Common myeloid progenitor, CD34-positive (primary cell): Measurements from ENCODE around the gene KIF3C.
"Not testable (repeated sequence)": the region's sequence is repeated elsewhere in the genome, so short reads cannot be mapped to it uniquely, and the experiment has no call there.

ENCODE experiments used
- CTCF ChIA-PET: fragments of 350-600 bp; sonication (Branson Sonifier 250); formaldehyde crosslinking; loops from one replicate; lab custom pipeline; 2021; ENCODE audit warnings: antibody characterized with exemption; lab: Charles Lee
- POLR2A ChIA-PET: fragments of 350-600 bp; sonication (Branson Sonifier 250); formaldehyde crosslinking; loops from one replicate; lab custom pipeline; 2021; ENCODE audit warnings: antibody characterized with exemption; lab: Charles Lee
- DNase-seq, 3 donors: peaks; one replicate each; pipeline versions ENCODE4 v3.0.0 to v3.0.0-alpha.2; 2013
- H3K27ac ChIP-seq, 2 experiments: 1 replicate in 1 of 2; 2 replicates in 1 of 2; pipeline ENCODE4 v1.7.0; 2013; ENCODE audit warnings: inconsistent platforms in 2 of 2, low read length in 2 of 2, mild to moderate bottlenecking in 2 of 2, low read depth in 1 of 2, moderate library complexity in 1 of 2; ENCODE audit not compliant: severe bottlenecking in 2 of 2, insufficient read depth in 1 of 2, poor library complexity in 1 of 2
- H3K27me3 ChIP-seq, 5 experiments: replicated peaks in 2 of 5; 1 replicate in 3 of 5; 2 replicates in 2 of 5; pipeline versions ENCODE4 v1.6.1 to v1.7.0; 2013; ENCODE audit warnings: low read length in 4 of 5, mild to moderate bottlenecking in 2 of 5, moderate library complexity in 2 of 5, inconsistent platforms in 1 of 5; ENCODE audit not compliant: insufficient read depth in 5 of 5, control insufficient read depth in 4 of 5
- H3K36me3 ChIP-seq, 4 experiments: 1 replicate in 2 of 4; 2 replicates in 2 of 4; pipeline versions ENCODE4 v1.6.1 to v1.7.0; 2013; ENCODE audit warnings: low read length in 3 of 4, control low read depth in 1 of 4, mild to moderate bottlenecking in 1 of 4; ENCODE audit not compliant: control insufficient read depth in 4 of 4, insufficient read depth in 4 of 4
- H3K4me1 ChIP-seq, 4 experiments: 1 replicate in 3 of 4; 2 replicates in 1 of 4; pipeline versions ENCODE4 v1.6.1 to v1.7.1; 2013; ENCODE audit warnings: low read length in 3 of 4, mild to moderate bottlenecking in 3 of 4, control low read depth in 1 of 4, inconsistent platforms in 1 of 4, moderate library complexity in 1 of 4; ENCODE audit not compliant: control insufficient read depth in 4 of 4, insufficient read depth in 4 of 4; ENCODE audit errors: control extremely low read depth in 1 of 4
- H3K4me3 ChIP-seq, 7 experiments: 1 replicate in 4 of 7; 2 replicates in 3 of 7; pipeline versions ENCODE4 v1.5.1 to v1.7.0; 2013; ENCODE audit warnings: mild to moderate bottlenecking in 7 of 7, low read length in 6 of 7, moderate library complexity in 6 of 7, inconsistent platforms in 2 of 7, low read depth in 2 of 7, control low read depth in 1 of 7; ENCODE audit not compliant: insufficient read depth in 4 of 7, control insufficient read depth in 1 of 7; ENCODE audit errors: extremely low read depth in 1 of 7
- H3K9me3 ChIP-seq, 5 experiments: 1 replicate in 4 of 5; 2 replicates in 1 of 5; pipeline versions ENCODE4 v1.6.1 to v1.7.1; 2013; ENCODE audit warnings: low read length in 4 of 5, mild to moderate bottlenecking in 2 of 5, inconsistent platforms in 1 of 5, low read depth in 1 of 5, moderate library complexity in 1 of 5; ENCODE audit not compliant: control insufficient read depth in 4 of 5, insufficient read depth in 2 of 5; ENCODE audit errors: control extremely low read depth in 1 of 5
- WGBS: methylation state at CpG from one replicate; pipeline ENCODE4 v1.1.5; 2013; ENCODE audit not compliant: insufficient coverage; 5-methylcytosine and 5-hydroxymethylcytosine counted together

Gene KIF3C

GRCh38 chr2:25903216-25903776 lies 79.0 kb downstream of the KIF3C start:
- POLR2A ChIA-PET, result no interaction called here
- Histone ChIP-seq H3K9me3 (no peaks in the 10 kb centered on the region), H3K27ac (no peak overlapping the region), H3K27me3 (no peaks in the 10 kb centered on the region), H3K4me1 (no peaks in the 10 kb centered on the region), H3K4me3 (no peak overlapping the region), H3K36me3 (no peaks in the 10 kb centered on the region)
- CTCF ChIA-PET, result interaction anchor here (0.6 to 1.4 kb wide), 3 partner anchors 37 to 69 kb away, joined by 3 read pairs; no protein-coding TSS in a partner anchor
- 86% methylated on average over 5 of the region's 5 CpGs for WGBS
- DNase-seq, result no peak

DNA sequence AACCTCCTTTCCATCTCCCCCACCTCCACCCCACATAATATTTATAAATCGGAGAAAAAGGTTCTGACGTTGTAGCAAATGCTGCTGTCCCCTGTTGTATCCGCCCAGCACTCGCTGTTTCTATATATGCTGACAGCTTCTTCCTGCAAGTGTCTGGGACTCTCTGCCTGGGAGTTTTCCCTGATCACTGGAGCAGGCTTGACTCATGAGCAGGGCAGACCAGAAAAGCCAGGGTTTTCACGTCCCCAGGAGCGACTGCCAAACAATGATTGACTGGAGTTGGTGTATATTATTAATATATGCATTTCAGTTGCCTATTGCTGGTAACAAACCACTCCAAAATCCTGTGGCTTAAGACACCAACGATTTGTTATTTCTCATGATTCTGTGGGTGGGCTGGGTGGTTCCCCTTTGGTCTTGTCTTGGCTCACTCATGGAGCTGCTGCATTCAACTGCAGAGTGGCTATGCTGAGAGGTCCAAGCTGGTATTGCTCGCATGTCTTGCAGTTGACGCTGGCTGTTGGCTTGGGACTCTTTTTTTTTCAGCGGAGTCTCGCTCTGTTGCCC lies 82.8 kb downstream of the KIF3C start:
- Histone ChIP-seq H3K27me3 (no peaks in the 10 kb centered on the region), H3K4me3 (no peak overlapping the region), H3K27ac (no peak overlapping the region), H3K9me3 (no peaks in the 10 kb centered on the region), H3K4me1 (peaks cover 0 to 2% (median 0%) of the 10 kb centered on the region in 4 experiments), H3K36me3 (no peaks in the 10 kb centered on the region)
- ChIA-PET POLR2A (no interaction called here), CTCF (interaction anchor here (1.6 kb wide), 1 partner anchor 45 kb away, joined by 5 read pairs; no protein-coding TSS in a partner anchor)
- DNase-seq, result peak in 1 of 3 donors; percentile 20
- WGBS, result 90% methylated on average over 9 of the region's 11 CpGs

DNA sequence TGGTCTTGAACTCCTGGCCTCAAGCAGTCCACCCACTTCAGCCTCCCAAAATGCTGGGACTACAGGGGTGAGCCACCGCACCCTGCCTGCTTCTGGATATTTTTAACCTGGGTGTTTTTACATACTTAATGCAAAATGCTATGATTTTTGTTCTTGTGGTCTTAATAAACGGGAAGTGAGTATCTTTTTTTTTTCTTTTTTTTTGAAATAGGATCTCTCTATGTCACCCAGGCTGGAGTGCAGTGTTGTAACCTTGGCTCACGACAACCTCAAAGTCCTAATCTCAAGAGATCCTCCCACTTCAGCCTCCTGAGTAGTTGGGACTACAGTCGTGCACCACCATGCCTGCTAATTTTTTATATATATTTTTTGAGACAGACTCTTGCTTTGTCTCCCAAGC lies 84.8 kb downstream of the KIF3C start:
- H3K9me3 ChIP-seq, result no peaks in the 10 kb centered on the region
- H3K4me1 ChIP-seq, result peaks cover 0 to 2% (median 0%) of the 10 kb centered on the region in 4 experiments
- peak in 2 of 3 donors; percentile 62 to 67 for DNase-seq
- no peaks in the 10 kb centered on the region for H3K36me3 ChIP-seq
- CTCF ChIA-PET, result no interaction called here
- WGBS, result no CpG with 5 or more reads among the region's 4 CpGs
- no peak overlapping the region for H3K4me3 ChIP-seq
- H3K27me3 ChIP-seq, result no peaks in the 10 kb centered on the region
- POLR2A ChIA-PET, result no interaction called here
- H3K27ac ChIP-seq, result no peak overlapping the region

GRCh38 chr2:25896308-25896707 lies 86.0 kb downstream of the KIF3C start:
- POLR2A ChIA-PET, H3K4me1 ChIP-seq, H3K36me3 ChIP-seq, H3K27me3 ChIP-seq, H3K4me3 ChIP-seq, H3K27ac ChIP-seq, H3K9me3 ChIP-seq, DNase-seq: not testable (repeated sequence)
- CTCF ChIA-PET, result interaction anchor here (0.8 to 1.6 kb wide), 2 partner anchors 13 to 44 kb away, joined by 3 to 6 read pairs; no protein-coding TSS in a partner anchor
- WGBS, result 100% methylated on average over 5 of the region's 9 CpGs

DNA sequence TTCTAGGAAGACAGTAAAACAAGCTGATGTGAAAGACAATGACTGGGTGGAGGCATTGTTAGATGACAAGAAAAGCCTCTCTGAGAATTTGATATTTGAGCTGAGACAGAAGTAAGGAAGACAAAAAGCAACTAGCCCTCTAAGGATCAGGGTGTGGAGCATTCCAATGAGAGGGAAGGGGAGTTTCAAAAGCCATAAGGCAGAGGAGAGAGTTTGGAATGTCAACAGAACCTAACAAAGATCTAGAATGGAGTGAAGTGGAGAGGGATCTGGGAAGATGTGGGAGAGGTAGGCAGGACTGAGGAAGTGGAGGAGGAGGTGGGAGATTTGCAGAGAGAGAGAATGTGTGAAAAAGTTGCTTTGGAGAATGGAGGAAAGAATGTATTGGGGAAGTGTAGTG lies 86.7 kb downstream of the KIF3C start:
- no peak overlapping the region for H3K27ac ChIP-seq
- no peaks in the 10 kb centered on the region for H3K36me3 ChIP-seq
- no peak overlapping the region for H3K4me3 ChIP-seq
- H3K4me1 ChIP-seq, result peaks cover 0 to 2% (median 0%) of the 10 kb centered on the region in 4 experiments
- no peaks in the 10 kb centered on the region for H3K27me3 ChIP-seq
- no peaks in the 10 kb centered on the region for H3K9me3 ChIP-seq
- ChIA-PET POLR2A (no interaction called here), CTCF (interaction anchor here (0.8 to 1.6 kb wide), 2 partner anchors 12 to 44 kb away, joined by 3 to 6 read pairs; no protein-coding TSS in a partner anchor)
- no peak for DNase-seq

DNA sequence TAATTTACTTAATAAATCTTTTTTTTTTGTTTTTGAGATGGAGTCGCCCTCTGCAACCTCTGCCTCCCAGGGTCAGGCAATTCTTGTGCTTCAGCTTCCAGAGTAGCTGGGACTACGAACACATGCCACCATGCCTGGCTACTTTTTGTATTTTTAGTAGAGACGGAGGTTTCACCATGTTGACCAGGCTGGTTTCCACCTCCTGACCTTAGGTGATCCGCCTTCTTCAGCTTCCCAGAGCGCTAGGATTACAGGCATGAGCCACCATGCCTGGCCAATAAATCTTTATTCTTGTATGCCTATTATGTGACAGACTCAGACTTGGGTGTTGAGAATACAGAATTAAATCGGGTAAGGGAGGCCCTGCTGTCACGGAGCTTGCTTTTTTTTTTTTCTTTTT lies 87.3 kb downstream of the KIF3C start:
- 98% methylated on average over 5 of the region's 7 CpGs for WGBS
- no peaks in the 10 kb centered on the region for H3K9me3 ChIP-seq
- no peak for DNase-seq
- no peak overlapping the region for H3K27ac ChIP-seq
- H3K36me3 ChIP-seq, result no peaks in the 10 kb centered on the region
- POLR2A ChIA-PET, result no interaction called here
- CTCF ChIA-PET, result interaction anchor here (0.6 to 1.6 kb wide), 2 partner anchors 12 to 57 kb away, joined by 4 to 6 read pairs; no protein-coding TSS in a partner anchor
- no peak overlapping the region for H3K4me3 ChIP-seq
- no peaks in the 10 kb centered on the region for H3K27me3 ChIP-seq
- peaks cover 0 to 2% (median 0%) of the 10 kb centered on the region in 4 experiments for H3K4me1 ChIP-seq

DNA sequence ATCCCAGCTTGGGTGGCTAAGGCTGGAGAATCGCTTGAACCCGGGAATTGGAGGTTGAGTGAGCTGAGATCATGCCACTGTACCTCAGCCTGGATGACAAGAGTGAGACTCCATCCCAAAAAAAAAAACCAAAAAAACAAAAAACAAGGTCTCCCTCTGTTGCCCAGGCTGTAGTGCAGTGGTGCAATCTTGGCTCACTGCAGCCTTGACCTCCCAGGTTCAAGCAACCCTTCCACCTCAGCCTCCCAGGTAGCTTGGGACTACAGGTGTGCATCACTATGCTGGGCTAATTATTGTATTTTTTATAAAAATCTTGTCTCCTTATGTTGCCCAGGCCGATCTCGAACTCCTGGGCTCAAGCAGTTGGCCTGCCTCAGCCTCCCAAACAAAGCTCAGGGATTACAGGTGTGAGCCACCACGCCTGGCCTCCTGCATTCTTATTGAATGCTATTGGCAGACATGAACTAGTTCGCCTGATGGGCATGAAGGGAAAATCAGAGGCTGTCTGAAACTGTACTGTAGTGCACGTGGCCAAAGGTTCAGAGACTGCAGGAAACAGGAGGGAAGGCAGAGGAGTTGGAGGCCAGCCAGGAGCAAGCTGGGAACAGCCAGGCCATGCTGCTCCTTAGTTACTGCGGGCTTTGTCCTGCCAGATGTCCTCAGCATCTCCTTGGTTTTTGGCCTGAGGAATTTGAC lies 88.0 kb downstream of the KIF3C start:
- no peak for DNase-seq

More for the DNA sequence above, 88.0 kb downstream of the KIF3C start:
- Histone ChIP-seq H3K9me3 (no peaks in the 10 kb centered on the region), H3K4me3 (no peak overlapping the region), H3K27me3 (no peaks in the 10 kb centered on the region), H3K27ac (no peak overlapping the region), H3K4me1 (peaks cover 0 to 2% (median 0%) of the 10 kb centered on the region in 4 experiments), H3K36me3 (no peaks in the 10 kb centered on the region)
- ChIA-PET POLR2A (no interaction called here), CTCF (interaction anchor here (0.6 kb wide), 1 partner anchor 58 kb away, joined by 4 read pairs; no protein-coding TSS in a partner anchor)
- WGBS, result 86% methylated on average over 6 of the region's 8 CpGs
